Activated CD8-positive, alpha-beta memory T cell treated with anti-CD3 and anti-CD28 coated beads for 4 hours (primary cell): ENCODE measurements around the gene RNF150.

Experiments used
- DNase-seq, 2 donors: peaks; one replicate each; pipeline ENCODE4 v3.0.0-alpha.2; 2020; ENCODE audit warnings: low read depth in 2 of 2

Gene RNF150

DNA sequence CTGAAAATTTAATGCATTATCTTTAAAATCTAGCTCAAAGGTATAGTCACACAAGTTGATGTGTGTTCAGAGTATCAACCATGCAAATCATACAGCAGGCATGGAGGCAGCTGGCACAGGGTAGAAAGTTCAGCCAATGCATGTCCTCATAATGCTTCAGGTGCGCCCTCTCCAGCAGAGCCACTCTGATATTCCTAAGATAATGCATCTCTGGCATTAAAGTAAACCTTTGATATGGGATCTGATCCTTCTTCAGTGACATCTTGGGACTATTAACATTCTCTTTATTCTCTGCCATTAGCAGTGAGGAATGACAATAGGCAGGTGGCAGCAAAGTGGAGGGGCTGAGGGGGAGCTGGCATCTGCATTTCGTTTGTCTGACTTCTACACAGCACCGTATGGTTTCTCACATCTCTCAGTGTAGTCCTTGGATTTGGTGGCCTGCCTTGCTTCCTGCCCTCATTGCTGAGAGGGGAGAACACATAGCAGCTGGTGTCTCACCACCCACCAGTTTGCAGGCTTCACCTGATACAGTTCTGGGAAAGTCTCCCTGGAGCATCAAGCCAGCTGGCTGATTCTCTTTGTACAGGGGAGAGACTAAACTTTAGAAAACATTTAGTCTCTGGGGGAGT, 208.4 kb downstream of the RNF150 start:
- no peak for DNase-seq

DNA sequence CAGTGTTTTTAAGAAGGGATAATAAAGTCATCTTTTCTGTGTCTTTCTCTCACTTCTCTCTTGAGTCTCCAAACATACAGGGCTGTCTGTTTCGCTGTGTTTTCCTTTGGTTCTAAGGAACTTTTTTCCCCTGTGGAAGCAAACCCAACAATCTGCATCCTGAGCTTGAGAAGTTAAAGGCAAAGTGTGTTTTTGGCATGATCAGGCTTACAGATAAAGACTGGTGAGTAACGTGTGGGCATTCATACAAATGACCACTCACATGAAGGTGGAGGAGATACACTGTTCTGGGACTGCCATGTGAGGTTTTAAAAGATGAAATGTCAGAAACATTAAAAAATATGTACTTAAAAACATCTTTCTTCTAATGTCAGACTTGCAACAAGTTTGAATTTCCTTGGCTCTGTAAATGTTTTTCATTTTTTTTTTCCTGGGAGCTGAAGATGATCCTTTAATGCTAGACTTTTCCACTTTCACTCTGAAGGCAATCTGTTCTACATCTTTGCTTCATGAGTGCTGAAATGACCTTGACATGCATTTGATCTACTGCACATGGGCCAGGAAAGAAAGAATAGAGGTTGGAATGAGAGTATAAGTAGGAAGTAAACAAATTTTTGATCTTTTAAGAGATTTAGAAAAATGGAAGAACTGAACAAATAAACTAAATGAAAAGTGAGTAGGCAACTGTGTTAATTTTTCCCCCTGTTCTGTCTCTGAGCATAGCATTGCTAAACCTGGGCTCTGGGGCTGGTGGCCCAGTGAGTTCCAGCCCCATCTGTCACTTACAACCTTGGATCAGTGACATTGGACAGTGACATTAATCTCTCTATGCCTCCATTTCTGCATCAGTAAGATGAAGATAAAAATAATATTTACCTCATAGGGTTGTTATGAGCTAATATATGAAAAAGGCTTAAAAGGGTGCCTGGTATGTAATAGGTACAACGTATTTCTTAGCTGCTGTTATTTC, 226.0 kb downstream of the RNF150 start:
- no peak for DNase-seq

GRCh38 chr4:140904904-140905303, 228.4 kb downstream of the RNF150 start:
- no peak for DNase-seq

- no peak for DNase-seq
Observed at GRCh38 chr4:140903522-140904475, 229.5 kb downstream of the RNF150 start.

DNA sequence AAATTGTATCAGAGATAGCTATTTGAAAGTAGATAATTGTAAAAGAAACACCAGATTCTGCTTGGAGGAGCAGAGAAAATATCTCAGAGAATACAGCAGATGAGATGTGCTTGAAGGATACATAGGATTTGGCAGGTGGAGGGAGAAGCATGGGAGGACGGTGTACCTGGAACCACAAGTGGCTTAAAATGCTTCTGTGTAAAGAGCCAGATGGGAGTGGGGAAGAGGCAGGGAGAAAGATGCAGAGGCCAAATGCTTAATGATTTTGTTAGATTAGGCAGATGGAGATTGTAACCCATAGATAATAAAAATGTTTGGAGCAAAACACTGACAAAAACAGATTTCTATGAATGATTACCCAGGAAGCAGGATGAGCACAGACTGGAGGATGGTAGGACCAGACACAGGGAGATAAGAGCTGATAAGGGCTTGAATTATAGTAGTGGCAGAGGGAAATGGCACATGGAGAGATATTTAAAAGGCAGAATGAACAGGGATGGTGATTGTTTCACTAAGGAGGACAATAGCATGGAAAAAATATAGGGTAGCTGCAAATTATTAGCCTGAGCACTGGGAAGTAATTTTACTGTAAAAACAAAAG, 231.4 kb downstream of the RNF150 start:
- no peak for DNase-seq

DNA sequence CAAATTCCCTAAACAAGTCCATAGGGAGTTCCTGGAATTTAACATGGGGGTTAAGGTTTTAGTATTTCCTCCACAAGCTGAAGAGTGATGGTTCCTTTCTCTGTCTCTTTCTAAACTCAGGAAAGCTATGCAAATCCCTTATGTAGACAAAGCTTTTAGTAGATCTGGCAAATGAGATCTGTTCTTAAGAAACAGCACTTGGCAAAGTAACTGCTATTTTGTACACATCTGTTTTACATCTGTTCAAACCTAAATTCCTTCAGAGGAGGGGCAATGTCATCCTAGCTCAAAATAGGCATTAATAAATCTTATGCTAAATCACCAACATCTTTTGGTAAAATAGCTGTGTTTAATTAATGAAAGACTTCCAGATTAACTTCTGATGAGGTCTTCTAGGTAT, 239.3 kb downstream of the RNF150 start:
- DNase-seq, result no peak

GRCh38 chr4:140888054-140888453, 245.2 kb downstream of the RNF150 start:
- no peak for DNase-seq

DNA sequence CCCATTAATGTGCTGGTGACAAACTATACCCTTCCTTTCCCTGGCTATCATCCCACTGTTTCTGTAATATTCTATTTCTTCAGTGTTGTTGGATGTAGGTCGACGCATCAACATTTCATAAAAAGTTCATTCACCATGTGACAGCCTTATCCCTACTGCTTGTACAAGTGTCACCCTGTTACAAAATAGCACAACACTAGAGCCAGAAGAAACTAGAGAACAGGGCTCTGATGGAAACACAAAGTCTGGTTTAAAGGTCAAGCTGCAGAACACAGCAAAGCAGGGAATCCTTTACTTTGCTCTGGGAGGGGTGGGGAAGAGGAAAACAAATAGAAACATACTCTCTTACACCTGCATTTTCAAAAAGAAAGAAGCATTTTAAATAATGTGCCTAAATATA, 245.8 kb downstream of the RNF150 start:
- no peak for DNase-seq

- no peak for DNase-seq
Observed at GRCh38 chr4:140884431-140885058, 248.7 kb downstream of the RNF150 start.

- no peak for DNase-seq
Observed at GRCh38 chr4:140877781-140878180, 255.5 kb downstream of the RNF150 start.

DNA sequence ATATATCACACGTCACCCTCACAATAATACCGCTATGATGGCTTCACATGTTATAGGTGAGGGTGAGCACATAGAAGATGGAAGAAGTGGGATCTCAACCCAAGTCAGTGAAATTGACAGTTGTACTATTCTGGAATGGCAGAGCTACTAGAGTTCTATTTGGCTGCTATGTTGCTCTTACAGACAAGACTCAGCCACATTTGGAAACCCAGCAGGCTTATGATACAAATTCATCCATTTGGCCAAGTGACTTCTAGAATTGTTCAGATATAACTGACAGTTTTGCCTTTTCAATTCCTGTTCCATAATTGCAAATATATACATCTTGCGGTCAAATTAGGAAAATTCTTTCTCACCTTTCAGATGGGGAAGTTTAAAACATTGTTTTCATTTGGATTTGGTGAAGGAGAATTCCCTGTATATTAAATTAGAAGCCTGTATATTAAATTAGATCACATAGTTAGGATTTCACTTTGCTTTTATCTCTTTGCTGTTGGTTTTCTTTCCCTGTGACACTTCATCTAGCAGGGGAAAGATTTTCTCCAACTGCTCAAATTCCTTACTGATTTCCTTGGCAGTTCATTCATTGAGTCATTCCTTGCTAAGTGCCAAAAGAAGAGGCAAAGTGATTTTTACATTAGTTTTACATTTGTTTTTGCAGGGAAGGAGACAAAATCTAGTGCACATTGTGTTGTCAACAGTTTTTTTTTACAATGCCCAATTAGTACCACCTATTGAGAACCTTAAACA, 256.5 kb downstream of the RNF150 start:
- DNase-seq, result no peak

DNA sequence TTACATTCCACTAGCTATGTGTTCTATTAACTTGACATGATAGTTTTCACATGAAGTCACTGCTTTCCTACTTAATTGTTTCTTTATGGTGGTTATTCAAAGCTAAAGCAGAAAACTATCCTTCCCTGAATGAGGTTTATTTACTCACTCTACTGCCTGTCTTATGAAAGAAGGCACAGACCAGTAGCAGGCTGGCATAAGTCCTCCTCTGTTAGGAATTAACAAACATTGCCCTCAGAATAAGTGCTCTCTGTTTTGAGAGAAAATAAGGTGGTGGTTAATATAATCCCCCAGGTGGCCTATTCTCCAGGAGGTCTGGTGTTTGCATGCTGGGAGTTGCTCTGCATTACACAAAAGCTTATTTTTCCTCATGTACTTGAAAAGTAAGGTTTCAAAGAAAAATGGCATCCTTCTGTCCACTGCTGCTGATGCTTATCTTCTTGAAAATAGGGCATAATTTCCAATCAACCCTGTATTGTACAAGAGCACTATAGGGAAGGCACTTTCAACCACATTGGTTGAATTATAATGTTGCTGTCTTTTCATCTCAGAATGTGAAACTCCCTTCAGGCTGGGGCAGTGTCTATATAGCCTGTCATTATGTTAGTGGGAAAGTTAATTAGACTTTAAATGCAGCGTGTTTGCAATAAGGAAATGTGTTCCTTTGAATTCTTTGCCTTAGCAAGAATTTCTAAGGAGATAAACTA, 257.4 kb downstream of the RNF150 start:
- DNase-seq, result no peak

- DNase-seq, result no peak
Observed at GRCh38 chr4:140874056-140874455, 259.2 kb downstream of the RNF150 start.

DNA sequence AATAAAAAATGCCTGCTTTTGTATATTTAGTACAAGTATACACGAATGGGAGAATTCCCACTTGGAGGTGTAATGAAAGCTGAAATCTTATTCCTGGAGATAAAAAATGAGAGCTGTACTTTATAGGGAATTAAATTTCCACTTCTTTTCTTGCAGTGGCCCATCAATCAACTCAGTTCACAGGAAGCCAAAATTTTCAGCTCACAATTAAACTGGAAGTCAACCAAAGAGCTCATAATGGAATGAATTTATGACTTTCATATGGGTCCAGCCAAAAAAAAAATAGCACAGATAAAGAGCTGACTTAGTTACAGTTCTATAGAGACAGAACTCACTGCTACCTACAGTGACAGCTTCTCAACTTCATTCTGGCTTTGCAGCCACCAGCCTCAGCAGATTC, 261.9 kb downstream of the RNF150 start:
- no peak for DNase-seq

DNA sequence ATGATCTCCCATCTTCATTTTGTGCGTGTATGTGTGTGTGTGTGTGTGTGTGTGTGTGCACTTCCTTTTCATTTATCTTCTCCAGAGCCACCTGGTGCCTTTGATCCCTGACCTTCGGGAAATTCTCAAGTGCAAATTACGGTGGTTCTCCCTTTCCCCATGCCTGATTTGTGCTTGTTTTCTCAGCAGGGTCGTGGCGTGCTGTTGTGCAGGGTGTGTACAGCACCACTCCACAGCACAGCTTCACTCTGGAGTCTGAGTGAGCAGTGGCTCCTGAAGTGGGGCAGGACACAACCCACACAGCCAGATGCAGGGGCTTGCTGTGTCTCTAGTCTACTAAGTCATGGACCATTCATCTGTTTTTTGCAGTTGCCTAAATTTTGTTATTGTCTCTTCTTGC, 262.8 kb downstream of the RNF150 start:
- DNase-seq, result no peak

DNA sequence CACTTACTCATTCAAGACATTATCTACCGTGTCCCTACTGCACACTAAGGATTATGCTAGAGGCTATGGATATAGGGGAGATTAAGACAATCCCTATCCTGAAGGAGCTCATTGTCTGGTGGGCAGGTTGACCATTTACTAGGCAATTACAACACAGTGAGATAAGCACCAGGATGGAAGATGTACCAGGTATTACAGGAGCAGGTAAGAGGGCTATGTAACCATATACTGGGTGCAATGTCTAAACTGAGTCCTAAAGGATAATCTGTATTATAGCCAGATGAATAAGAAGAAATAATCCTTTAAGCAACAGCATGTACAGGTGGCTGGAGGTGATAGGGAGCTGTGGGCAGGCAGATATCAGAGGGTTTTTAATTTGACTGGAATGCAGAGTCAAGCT, 263.8 kb downstream of the RNF150 start:
- DNase-seq, result no peak

GRCh38 chr4:140867356-140867755, 265.9 kb downstream of the RNF150 start:
- DNase-seq, result no peak

- DNase-seq, result no peak
Observed at GRCh38 chr4:140866492-140867005, 266.7 kb downstream of the RNF150 start.
